ENCODE measurements around the gene NUP133. TPM values are rescaled to one million over a fixed set of nuclear protein-coding genes. Genes with fewer than 3 reads are reported as not detected.
"Not testable (repeated sequence)": the region's sequence is repeated elsewhere in the genome, so short reads cannot be mapped to it uniquely, and the experiment has no call there.

Gene NUP133
- polyA plus RNA-seq, 4 donors: 7.4 to 33.8 (median 11.7) TPM

GRCh38 chr1:229475859-229476258 lies 32.3 kb downstream of the NUP133 start:
- H3K4me3 ChIP-seq (ENCODE audit: low read depth in 1 of 3, low read length in 3 of 3); DNase-seq; H3K4me1 ChIP-seq (ENCODE audit: control insufficient read depth in 3 of 3, insufficient read depth in 2 of 3, low read depth in 1 of 3, low read length in 2 of 3); H3K27me3 ChIP-seq (ENCODE audit: control insufficient read depth in 3 of 3, insufficient read depth in 3 of 3, low read length in 3 of 3); H3K9me3 ChIP-seq (ENCODE audit: control insufficient read depth in 2 of 2, insufficient read depth in 1 of 2, low read depth in 1 of 2, low read length in 1 of 2); H3K27ac ChIP-seq (ENCODE audit: low read depth in 1 of 3, low read length in 2 of 3); FAIRE-seq: not testable (repeated sequence)
- H3K36me3 ChIP-seq (ENCODE audit: control insufficient read depth in 3 of 3, insufficient read depth in 2 of 3, low read depth in 1 of 3, low read length in 3 of 3): peaks cover 11 to 42% (median 14%) of the 10 kb centered on the region in 3 donors
- WGBS, 3 donors: 95 to 99% (median 96%) methylated on average over 13 of the region's 13 CpGs

GRCh38 chr1:229474509-229474908 lies 33.6 kb downstream of the NUP133 start:
- H3K27me3 ChIP-seq (ENCODE audit: control insufficient read depth in 3 of 3, insufficient read depth in 3 of 3, low read length in 3 of 3): no peaks in the 10 kb centered on the region
- H3K9me3 ChIP-seq (ENCODE audit: control insufficient read depth in 2 of 2, insufficient read depth in 1 of 2, low read depth in 1 of 2, low read length in 1 of 2): no peaks in the 10 kb centered on the region
- DNase-seq (no peak), FAIRE-seq (no peak)
- H3K4me3 ChIP-seq (ENCODE audit: low read depth in 1 of 3, low read length in 3 of 3): no peak overlapping the region
- 91 to 98% (median 95%) methylated on average over 2 of the region's 2 CpGs for WGBS, 3 donors
- no peaks in the 10 kb centered on the region for H3K4me1 ChIP-seq (ENCODE audit: control insufficient read depth in 3 of 3, insufficient read depth in 2 of 3, low read depth in 1 of 3, low read length in 2 of 3)
- peaks cover 9 to 53% (median 18%) of the 10 kb centered on the region in 3 donors for H3K36me3 ChIP-seq (ENCODE audit: control insufficient read depth in 3 of 3, insufficient read depth in 2 of 3, low read depth in 1 of 3, low read length in 3 of 3)
- H3K27ac ChIP-seq (ENCODE audit: low read depth in 1 of 3, low read length in 2 of 3): no peak overlapping the region

- FAIRE-seq (no peak), DNase-seq (no peak)
- 96 to 100% (median 97%) methylated on average over 3 of the region's 3 CpGs for WGBS, 3 donors
- Histone ChIP-seq H3K36me3 (ENCODE audit: control insufficient read depth in 3 of 3, insufficient read depth in 2 of 3, low read depth in 1 of 3, low read length in 3 of 3) (peaks cover 8 to 57% (median 17%) of the 10 kb centered on the region in 3 donors), H3K27ac (ENCODE audit: low read depth in 1 of 3, low read length in 2 of 3) (no peak overlapping the region), H3K9me3 (ENCODE audit: control insufficient read depth in 2 of 2, insufficient read depth in 1 of 2, low read depth in 1 of 2, low read length in 1 of 2) (no peaks in the 10 kb centered on the region), H3K4me1 (ENCODE audit: control insufficient read depth in 3 of 3, insufficient read depth in 2 of 3, low read depth in 1 of 3, low read length in 2 of 3) (no peaks in the 10 kb centered on the region), H3K4me3 (ENCODE audit: low read depth in 1 of 3, low read length in 3 of 3) (no peak overlapping the region), H3K27me3 (ENCODE audit: control insufficient read depth in 3 of 3, insufficient read depth in 3 of 3, low read length in 3 of 3) (no peaks in the 10 kb centered on the region)
These were observed 37.0 kb downstream of the NUP133 start for GRCh38 chr1:229471175-229471574.

DNA sequence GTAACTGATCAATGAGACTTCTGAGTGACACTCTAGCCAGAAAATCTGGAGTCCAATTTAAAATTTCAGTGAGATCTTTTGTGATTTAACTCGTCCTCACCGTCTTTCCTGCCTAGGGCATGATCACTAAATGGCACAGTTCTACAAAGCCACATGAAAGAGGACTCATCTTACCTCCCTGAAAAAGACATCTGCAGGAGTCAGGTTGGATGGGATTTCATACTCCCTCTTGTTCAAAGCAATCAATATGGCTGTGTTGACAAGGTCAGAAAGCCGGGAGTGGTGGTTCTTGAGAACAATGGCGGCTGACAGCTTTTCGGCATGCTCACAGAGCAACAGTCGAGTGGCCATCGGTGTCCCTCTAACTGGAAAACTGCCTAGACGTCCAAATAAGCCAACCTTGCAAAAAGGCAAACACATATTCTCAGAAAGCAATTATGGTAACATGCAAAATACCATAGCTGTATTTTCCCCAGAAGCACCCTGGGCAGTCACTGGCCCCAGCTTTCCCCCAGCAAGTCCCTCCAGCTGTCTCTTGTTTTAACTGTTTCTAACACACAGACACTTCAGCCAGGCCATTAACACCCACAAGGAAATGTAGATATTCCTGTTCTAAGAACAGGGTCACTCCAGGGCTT lies 37.6 kb downstream of the NUP133 start:
- Histone ChIP-seq H3K4me3 (ENCODE audit: low read depth in 1 of 3, low read length in 3 of 3) (no peak overlapping the region), H3K4me1 (ENCODE audit: control insufficient read depth in 3 of 3, insufficient read depth in 2 of 3, low read depth in 1 of 3, low read length in 2 of 3) (no peaks in the 10 kb centered on the region), H3K27ac (ENCODE audit: low read depth in 1 of 3, low read length in 2 of 3) (no peak overlapping the region), H3K9me3 (ENCODE audit: control insufficient read depth in 2 of 2, insufficient read depth in 1 of 2, low read depth in 1 of 2, low read length in 1 of 2) (no peaks in the 10 kb centered on the region), H3K36me3 (ENCODE audit: control insufficient read depth in 3 of 3, insufficient read depth in 2 of 3, low read depth in 1 of 3, low read length in 3 of 3) (peaks cover 7 to 56% (median 17%) of the 10 kb centered on the region in 3 donors), H3K27me3 (ENCODE audit: control insufficient read depth in 3 of 3, insufficient read depth in 3 of 3, low read length in 3 of 3) (no peaks in the 10 kb centered on the region)
- DNase-seq (no peak), FAIRE-seq (no peak)
- 90 to 93% (median 92%) methylated on average over 8 of the region's 8 CpGs for WGBS, 3 donors

DNA sequence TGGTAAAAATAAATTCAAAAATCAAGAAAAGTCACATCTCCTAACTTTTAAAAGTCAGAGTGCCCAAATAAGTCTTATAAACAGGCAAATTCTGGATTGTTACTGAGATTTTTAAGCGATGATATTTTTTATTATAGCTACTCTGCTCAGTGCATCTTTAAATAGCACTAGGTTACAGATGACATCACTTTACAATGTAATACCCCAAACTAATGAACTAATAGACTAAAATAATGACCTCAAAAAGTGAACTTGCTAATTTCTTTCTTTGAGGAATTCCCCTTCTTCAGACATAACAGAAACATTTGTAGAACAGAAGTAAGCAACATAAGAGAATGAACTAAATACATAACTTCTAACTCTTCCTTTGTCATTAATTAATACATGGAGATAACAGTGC lies 41.3 kb downstream of the NUP133 start:
- FAIRE-seq: no peak
- H3K4me3 ChIP-seq (ENCODE audit: low read depth in 1 of 3, low read length in 3 of 3): no peak overlapping the region
- no peak for DNase-seq
- H3K9me3 ChIP-seq (ENCODE audit: control insufficient read depth in 2 of 2, insufficient read depth in 1 of 2, low read depth in 1 of 2, low read length in 1 of 2): no peaks in the 10 kb centered on the region
- 97 to 98% (median 97%) methylated on average over 1 of the region's 1 CpG for WGBS, 3 donors
- H3K4me1 ChIP-seq (ENCODE audit: control insufficient read depth in 3 of 3, insufficient read depth in 2 of 3, low read depth in 1 of 3, low read length in 2 of 3): no peaks in the 10 kb centered on the region
- H3K27ac ChIP-seq (ENCODE audit: low read depth in 1 of 3, low read length in 2 of 3): no peak overlapping the region
- H3K36me3 ChIP-seq (ENCODE audit: control insufficient read depth in 3 of 3, insufficient read depth in 2 of 3, low read depth in 1 of 3, low read length in 3 of 3): peaks cover 17 to 50% (median 23%) of the 10 kb centered on the region in 3 donors
- no peaks in the 10 kb centered on the region for H3K27me3 ChIP-seq (ENCODE audit: control insufficient read depth in 3 of 3, insufficient read depth in 3 of 3, low read length in 3 of 3)

DNA sequence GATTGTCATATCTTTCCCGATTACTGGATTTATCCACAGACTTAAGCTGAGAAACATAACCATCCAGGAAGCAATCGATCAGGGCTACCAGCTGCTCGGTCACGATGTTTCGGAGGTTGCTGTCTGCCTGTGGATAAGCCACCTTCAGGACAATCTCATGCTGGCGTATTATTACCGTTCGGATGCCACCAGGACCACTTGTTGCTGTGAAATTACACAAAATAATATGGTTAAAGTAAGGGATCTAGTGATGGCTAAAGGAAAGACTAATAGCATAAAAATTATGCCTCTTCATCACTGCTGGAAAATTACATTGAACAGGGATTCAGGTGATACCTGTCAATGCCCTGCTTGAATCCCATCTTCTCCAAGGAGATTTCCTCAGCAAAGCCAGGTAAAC lies 43.5 kb downstream of the NUP133 start:
- Histone ChIP-seq H3K4me3 (ENCODE audit: low read depth in 1 of 3, low read length in 3 of 3) (no peak overlapping the region), H3K36me3 (ENCODE audit: control insufficient read depth in 3 of 3, insufficient read depth in 2 of 3, low read depth in 1 of 3, low read length in 3 of 3) (peaks cover 17 to 46% (median 28%) of the 10 kb centered on the region in 3 donors), H3K27ac (ENCODE audit: low read depth in 1 of 3, low read length in 2 of 3) (no peak overlapping the region), H3K4me1 (ENCODE audit: control insufficient read depth in 3 of 3, insufficient read depth in 2 of 3, low read depth in 1 of 3, low read length in 2 of 3) (no peaks in the 10 kb centered on the region), H3K27me3 (ENCODE audit: control insufficient read depth in 3 of 3, insufficient read depth in 3 of 3, low read length in 3 of 3) (no peaks in the 10 kb centered on the region), H3K9me3 (ENCODE audit: control insufficient read depth in 2 of 2, insufficient read depth in 1 of 2, low read depth in 1 of 2, low read length in 1 of 2) (no peaks in the 10 kb centered on the region)
- DNase-seq: no peak
- no peak for FAIRE-seq
- WGBS, 3 donors: 96 to 98% (median 98%) methylated on average over 8 of the region's 8 CpGs

- no peak for DNase-seq
- no peak overlapping the region for H3K27ac ChIP-seq (ENCODE audit: low read depth in 1 of 3, low read length in 2 of 3)
- H3K4me3 ChIP-seq (ENCODE audit: low read depth in 1 of 3, low read length in 3 of 3): no peak overlapping the region
- peaks cover 17 to 39% (median 24%) of the 10 kb centered on the region in 3 donors for H3K36me3 ChIP-seq (ENCODE audit: control insufficient read depth in 3 of 3, insufficient read depth in 2 of 3, low read depth in 1 of 3, low read length in 3 of 3)
- no peaks in the 10 kb centered on the region for H3K9me3 ChIP-seq (ENCODE audit: control insufficient read depth in 2 of 2, insufficient read depth in 1 of 2, low read depth in 1 of 2, low read length in 1 of 2)
- WGBS, 3 donors: 91 to 96% (median 95%) methylated on average over 7 of the region's 7 CpGs
- no peak for FAIRE-seq
- no peaks in the 10 kb centered on the region for H3K27me3 ChIP-seq (ENCODE audit: control insufficient read depth in 3 of 3, insufficient read depth in 3 of 3, low read length in 3 of 3)
- H3K4me1 ChIP-seq (ENCODE audit: control insufficient read depth in 3 of 3, insufficient read depth in 2 of 3, low read depth in 1 of 3, low read length in 2 of 3): no peaks in the 10 kb centered on the region
These were observed 47.0 kb downstream of the NUP133 start for GRCh38 chr1:229461032-229461668.

- Histone ChIP-seq H3K4me3 (ENCODE audit: low read depth in 1 of 3, low read length in 3 of 3) (no peak overlapping the region), H3K36me3 (ENCODE audit: control insufficient read depth in 3 of 3, insufficient read depth in 2 of 3, low read depth in 1 of 3, low read length in 3 of 3) (peaks cover 16 to 37% (median 24%) of the 10 kb centered on the region in 3 donors), H3K4me1 (ENCODE audit: control insufficient read depth in 3 of 3, insufficient read depth in 2 of 3, low read depth in 1 of 3, low read length in 2 of 3) (no peaks in the 10 kb centered on the region), H3K27me3 (ENCODE audit: control insufficient read depth in 3 of 3, insufficient read depth in 3 of 3, low read length in 3 of 3) (no peaks in the 10 kb centered on the region), H3K9me3 (ENCODE audit: control insufficient read depth in 2 of 2, insufficient read depth in 1 of 2, low read depth in 1 of 2, low read length in 1 of 2) (no peaks in the 10 kb centered on the region), H3K27ac (ENCODE audit: low read depth in 1 of 3, low read length in 2 of 3) (no peak overlapping the region)
- no peak for DNase-seq
- WGBS, 3 donors: 96 to 99% (median 99%) methylated on average over 3 of the region's 3 CpGs
- no peak for FAIRE-seq
These were observed 48.3 kb downstream of the NUP133 start for GRCh38 chr1:229459815-229460214.

All from small intestine (tissue), 7 donors.